MM.1S (cell line): ENCODE measurements around the gene FRMD1.

ENCODE experiments used
- EZH2 ChIP-seq: fragments of 300-600 bp; sonication (generic); optimal IDR thresholded peaks from 2 replicates; pipeline ENCODE3; 2017; ENCODE audit warnings: low read depth, mild to moderate bottlenecking, antibody characterized with exemption, low read length, mixed read lengths
- TF ChIP-seq, protein P1 (sequence below): fragments of 300-600 bp; sonication (generic); IDR thresholded peaks from 2 replicates; pipeline ENCODE4 v1.5.1; 2016; ENCODE audit warnings: antibody characterized with exemption, low read length, mixed read lengths

DNA sequence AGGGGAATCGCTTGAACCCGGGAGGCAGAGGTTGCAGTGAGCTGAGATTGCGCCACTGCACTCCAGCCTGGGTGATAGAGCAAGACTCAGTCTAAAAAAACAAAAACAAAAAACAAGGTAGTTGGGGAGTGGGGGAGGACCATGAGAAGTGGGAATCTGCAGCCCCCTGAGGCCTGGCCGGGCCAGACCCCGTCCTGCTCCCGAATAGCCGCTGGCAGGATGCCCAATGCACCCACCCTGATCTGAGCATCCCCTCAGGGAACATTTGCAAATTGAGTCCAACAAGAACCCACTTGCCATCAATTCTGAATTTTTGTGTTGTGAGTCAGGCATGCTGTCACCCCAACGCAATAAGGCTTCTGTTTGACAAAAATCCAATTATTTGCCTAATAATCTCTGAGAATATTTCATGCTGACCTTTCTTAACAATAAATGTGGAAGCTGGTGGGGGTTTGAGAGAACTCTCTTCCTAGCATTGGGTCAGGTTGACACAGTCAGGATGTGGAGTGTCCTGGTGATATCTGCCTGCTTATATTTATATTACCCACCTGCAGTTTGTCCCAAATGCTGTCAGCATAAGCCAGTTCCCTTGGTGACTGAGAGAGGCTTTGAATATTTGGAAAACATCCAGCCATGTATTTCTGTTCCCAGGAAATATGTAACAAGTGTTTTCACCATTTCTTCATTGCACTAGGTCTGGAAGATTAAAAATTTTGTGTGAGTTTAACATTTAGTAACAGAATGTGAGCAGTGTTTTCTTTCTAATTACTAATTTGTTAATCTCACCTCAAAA, 28.4 kb upstream of the FRMD1 start:
- TF ChIP-seq, protein P1, sequence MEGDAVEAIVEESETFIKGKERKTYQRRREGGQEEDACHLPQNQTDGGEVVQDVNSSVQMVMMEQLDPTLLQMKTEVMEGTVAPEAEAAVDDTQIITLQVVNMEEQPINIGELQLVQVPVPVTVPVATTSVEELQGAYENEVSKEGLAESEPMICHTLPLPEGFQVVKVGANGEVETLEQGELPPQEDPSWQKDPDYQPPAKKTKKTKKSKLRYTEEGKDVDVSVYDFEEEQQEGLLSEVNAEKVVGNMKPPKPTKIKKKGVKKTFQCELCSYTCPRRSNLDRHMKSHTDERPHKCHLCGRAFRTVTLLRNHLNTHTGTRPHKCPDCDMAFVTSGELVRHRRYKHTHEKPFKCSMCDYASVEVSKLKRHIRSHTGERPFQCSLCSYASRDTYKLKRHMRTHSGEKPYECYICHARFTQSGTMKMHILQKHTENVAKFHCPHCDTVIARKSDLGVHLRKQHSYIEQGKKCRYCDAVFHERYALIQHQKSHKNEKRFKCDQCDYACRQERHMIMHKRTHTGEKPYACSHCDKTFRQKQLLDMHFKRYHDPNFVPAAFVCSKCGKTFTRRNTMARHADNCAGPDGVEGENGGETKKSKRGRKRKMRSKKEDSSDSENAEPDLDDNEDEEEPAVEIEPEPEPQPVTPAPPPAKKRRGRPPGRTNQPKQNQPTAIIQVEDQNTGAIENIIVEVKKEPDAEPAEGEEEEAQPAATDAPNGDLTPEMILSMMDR = no peak
- TF ChIP-seq EZH2 = no peak
